ENCODE measurements around the gene ITGB2.

GRCh38 chr21:44914176-44914874 lies 6.4 kb downstream of the ITGB2 start:
- TF ChIP-seq, protein P1, sequence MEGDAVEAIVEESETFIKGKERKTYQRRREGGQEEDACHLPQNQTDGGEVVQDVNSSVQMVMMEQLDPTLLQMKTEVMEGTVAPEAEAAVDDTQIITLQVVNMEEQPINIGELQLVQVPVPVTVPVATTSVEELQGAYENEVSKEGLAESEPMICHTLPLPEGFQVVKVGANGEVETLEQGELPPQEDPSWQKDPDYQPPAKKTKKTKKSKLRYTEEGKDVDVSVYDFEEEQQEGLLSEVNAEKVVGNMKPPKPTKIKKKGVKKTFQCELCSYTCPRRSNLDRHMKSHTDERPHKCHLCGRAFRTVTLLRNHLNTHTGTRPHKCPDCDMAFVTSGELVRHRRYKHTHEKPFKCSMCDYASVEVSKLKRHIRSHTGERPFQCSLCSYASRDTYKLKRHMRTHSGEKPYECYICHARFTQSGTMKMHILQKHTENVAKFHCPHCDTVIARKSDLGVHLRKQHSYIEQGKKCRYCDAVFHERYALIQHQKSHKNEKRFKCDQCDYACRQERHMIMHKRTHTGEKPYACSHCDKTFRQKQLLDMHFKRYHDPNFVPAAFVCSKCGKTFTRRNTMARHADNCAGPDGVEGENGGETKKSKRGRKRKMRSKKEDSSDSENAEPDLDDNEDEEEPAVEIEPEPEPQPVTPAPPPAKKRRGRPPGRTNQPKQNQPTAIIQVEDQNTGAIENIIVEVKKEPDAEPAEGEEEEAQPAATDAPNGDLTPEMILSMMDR (IDR thresholded peaks at IDR 0.05): no peak
- TF ChIP-seq POLR2A (IDR thresholded peaks at IDR 0.05): no peak

All from lower leg skin (tissue), 3 donors.